NCI-H2081 (cell line): Measurements from ENCODE around the gene CCN2.
"Not testable (repeated sequence)": the region's sequence is repeated elsewhere in the genome, so short reads cannot be mapped to it uniquely, and the experiment has no call there.

Experiments used
- DNase-seq, 2 experiments: peaks; one replicate each; lab custom pipeline; 2025; lab: John Stamatoyannopoulos, UW

CCN2 gene

GRCh38 chr6:131937703-131938631 is 13.2 kb downstream of the CCN2 start:
- peak in 1 of 2 experiments; percentile 8 for DNase-seq

DNA sequence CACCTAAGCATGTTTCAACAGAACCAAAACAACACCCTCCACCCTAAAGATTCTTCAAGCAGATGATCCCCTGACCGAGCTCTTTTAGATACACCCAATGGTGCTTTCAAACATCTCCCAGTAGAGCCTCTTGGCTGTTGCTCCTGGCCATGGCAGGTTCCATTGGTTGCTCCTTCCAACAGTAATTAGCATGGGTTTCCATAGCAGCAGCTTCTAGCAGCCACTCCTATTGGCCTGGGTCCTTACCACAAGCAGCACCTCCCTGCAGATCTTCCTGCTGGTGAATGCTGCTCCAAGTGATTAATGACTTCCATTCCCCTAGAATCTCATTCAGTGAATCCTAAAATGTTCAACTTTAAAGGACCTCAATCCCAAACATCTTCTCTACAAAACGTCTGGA is 13.9 kb downstream of the CCN2 start:
- no peak for DNase-seq

DNA sequence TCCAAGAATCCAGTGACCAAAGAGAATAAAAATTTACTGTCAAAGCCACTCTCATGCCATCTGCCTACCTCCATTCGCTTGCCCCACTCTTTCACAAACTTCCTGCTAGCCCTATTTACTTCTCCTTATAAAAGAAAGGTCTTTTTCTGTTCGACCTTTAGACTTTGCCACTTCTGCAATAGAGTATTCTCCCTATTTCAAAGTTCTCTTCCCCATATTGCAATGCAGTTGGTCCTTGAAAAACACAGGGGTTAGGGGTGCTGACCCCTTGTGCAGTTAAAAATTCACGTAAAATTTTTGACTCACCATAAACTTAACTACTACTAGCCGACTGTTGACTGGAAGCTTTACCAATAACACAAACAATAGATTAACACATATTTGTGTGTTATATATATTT is 15.0 kb downstream of the CCN2 start:
- DNase-seq: no peak

DNA sequence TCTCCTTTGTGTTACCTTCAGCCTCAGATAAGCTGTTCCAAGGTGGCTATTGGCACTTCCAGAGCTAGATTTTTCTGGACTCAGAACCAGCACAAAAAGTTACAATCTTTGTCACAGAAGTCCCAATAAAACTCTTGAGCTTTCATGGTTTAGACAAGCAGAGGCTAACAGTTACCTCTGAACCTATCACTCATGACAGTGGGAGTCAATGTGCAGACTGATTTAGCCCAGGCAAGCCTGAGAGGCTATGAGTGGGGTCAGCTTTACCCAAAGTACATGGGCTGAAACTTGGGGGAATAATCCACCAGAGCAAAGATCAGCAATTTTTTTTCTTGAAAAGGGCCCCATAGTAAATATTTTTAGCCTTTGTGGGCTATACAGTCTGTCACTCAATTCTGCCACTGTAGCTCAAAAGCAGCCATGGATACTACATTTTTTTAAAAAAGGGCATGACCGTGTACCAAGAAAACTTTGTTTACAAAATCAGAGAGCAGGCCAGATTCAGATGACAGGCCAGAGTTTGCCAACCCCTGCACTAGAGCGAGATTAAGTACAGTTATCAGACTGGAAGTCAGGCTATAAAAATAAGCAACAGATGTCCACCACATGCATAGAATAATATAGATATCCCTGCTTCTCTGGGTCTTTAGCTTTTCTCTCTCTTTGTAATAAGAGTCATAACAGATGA is 20.0 kb downstream of the CCN2 start:
- DNase-seq: no peak

DNA sequence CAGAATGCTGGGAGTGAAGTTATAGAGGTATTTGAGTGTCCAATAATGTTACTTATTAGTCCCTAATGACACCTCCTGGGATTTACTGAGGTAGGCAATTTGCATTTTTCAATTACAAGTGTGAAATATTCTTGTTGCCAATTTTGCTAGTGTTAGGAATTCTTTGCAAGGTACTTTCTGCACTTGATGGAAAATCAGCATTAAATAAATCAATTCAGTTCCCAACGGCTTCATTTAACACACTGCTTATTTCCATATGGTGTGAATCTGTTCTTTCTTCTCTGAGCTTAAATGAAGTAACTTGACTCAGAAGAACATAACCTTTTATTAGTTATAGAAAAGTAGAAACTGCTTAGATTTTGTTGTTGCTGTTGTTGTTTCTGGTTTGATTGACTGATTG is 21.2 kb downstream of the CCN2 start:
- DNase-seq: no peak

DNA sequence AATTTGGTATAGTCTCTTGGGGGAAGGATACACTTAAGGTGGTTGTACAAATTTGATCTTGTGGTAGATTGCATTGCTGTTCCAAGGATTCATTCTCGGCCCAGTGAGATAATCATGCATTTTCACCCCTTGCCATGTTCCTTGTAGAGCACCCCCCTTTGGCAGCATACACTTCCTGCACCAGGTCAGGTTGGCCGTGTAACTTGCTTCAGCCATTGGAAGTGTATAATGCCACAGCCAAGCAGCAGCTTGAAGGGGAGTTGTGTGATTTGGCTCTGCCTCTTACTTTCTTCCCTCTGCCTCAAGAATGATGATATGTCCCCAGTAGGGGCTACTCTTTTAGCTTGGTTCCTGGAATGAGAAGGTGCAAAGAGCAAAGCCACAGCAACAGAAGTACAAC is 21.9 kb downstream of the CCN2 start:
- DNase-seq: no peak

GRCh38 chr6:131924881-131925474 is 26.2 kb downstream of the CCN2 start:
- DNase-seq: peak; percentile 12 to 37

- peak; percentile 32 to 48 for DNase-seq
Measured at GRCh38 chr6:131923356-131923755, 27.8 kb downstream of the CCN2 start.

- no peak for DNase-seq
Measured at GRCh38 chr6:131920656-131921055, 30.5 kb downstream of the CCN2 start.

DNA sequence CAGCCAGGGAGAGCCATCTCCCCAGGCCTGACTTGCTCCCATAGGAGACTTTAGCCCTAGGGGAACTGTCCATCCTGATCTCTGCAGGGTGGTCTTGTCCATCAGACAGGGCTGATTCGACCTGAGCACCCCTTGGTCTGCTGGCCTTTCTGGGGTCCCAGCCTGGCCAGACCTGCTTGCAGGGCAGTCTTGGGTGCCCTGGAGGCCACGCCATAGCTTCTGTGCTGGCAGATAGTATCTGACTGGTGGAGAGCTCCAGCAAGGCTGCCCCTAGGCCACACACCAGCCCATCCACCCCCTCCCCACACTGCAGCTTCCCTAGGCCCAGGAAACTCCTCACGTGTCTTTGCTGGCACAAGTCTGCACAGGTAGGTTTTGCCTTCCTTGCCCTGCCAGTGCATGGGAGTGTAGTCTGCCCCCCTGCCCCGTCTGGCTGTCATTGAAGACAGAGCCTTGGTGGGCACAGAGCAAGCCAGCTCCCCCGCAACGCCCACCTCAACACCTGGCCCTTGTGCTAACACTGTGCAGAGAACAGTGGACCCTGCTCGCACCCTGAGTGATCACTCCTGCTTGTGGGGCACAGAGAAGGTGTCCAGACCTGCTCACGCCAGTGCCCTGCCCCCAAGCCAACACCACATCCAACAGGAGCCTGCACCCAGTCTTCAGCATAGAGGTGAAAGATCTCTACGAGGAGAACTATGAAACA is 32.4 kb downstream of the CCN2 start:
- no peak for DNase-seq

DNA sequence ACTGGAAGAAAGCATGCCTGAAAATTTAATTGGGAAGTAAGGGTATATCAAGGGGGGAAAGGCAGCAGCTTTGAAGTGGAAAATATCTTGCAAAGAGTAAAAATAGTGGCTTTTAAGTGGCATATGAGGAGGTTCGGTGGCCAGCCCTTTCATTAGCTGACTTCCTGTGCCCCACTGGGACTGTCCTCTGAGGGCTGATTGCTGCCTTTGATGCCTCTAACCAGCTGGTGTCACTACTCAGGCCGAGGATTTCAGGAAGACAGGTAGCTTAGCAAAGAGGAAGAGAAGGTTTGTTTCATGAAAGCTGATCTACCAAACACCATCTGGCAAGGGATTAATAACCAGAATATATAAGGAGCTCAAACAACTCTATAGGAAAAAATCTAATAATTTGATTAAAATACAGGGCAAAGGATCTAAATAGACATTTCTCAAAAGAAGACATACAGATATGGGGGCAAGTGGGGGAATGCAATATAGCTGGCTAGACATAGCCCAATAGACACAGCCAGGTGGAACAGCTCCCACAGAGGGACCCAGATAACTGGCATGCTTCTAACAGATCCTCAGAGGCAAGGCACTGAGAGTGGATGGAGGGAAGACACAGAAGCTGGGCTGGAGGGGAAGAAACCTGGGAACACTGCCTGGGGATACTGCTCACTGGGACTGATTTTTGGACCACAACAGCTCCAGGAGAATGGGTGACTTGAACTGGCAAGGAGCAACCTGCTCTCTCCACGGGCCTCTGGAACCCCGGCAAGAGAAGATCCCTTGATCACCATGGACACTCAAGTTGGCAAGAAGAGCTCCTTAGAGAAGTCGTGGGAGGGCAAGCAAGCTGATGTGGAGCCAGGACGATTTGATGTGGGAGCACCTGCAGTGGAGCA is 33.2 kb downstream of the CCN2 start:
- DNase-seq: no peak

DNA sequence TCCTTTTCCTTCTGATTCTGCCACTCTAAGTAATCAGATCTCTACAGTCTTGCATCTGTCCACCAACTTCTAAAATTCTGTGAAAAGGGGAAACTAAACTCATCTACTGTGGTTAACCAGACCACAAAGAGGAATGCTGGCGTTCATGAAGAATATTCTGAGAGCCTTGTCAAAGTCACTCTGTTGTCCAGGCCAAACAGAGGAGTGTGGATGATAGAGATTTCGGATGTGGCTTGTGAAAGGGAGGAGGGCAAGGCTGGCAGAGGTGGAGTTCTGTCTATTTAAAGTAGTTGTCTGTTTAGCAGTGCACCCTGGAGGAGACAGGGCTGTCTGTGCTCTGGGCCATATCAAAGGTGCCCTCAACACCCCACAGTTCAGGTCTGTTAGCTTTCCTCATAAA is 33.9 kb downstream of the CCN2 start:
- DNase-seq: no peak

DNA sequence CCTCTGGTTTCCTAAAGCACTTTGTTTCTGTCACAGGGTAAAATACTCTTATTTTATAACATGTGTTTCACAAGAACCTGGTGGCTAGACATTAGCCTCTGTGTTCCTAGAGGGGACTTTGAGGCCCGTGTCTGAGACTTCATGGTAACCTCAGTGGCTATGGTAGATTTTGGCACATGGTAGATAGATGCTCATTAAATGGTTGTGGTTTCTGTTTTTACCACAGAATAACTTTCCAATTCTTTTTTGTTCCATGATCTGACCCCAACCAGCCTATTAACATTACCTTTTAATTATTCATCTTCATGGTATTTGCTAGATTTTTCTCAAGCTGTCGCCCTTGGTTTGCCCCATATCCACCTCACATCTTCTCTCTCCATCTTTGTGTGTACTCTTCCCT is 34.3 kb downstream of the CCN2 start:
- no peak for DNase-seq

GRCh38 chr6:131916091-131916796 is 34.9 kb downstream of the CCN2 start:
- DNase-seq: not testable (repeated sequence)

DNA sequence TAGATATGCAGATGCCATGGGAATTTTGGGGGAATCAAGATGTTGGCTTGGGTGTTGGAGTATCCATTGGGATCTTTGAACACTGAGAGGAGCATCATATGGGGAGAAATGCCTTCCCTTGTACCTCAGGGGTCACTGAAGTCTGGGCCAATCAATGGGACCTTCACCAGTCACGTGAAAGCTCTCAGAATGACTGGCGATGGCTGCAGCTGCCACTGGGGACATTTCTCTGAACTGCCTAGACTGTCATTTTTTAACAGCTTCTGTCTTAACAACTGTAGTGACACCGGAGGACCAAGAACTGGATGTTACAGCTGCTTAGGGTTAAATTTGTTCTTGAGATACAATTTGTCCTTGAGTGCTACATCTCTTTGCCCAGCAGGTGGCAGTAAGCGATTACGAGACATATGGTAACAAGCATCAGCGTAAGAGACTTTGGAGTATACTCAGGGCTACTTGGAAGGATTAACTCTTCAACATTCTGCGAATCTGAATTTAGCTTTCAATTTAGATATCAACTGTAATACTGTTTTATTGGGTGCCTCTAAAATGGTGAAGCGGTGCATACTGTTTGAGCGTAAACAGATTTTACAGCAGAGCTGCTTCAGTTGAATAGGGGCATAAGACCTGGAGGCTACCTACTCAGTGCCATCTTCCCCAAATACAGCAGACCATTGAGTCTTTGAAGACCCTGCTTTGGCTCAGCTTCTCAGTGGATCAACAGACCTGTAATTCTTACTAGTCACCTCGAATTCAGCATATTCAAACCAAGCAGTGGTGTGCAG is 36.0 kb downstream of the CCN2 start:
- DNase-seq: peak; percentile 59 to 65

- no peak for DNase-seq
Measured at GRCh38 chr6:131914234-131914633, 36.9 kb downstream of the CCN2 start.

- DNase-seq: no peak
Measured at GRCh38 chr6:131911951-131912350, 39.2 kb downstream of the CCN2 start.

- DNase-seq: no peak
Measured at GRCh38 chr6:131910956-131911355, 40.2 kb downstream of the CCN2 start.

GRCh38 chr6:131910219-131910589 is 41.0 kb downstream of the CCN2 start:
- DNase-seq: no peak
